Vagina (tissue), 2 donors: ENCODE measurements around the gene CUL9.

Experiments
- POLR2A ChIP-seq, 2 donors: fragments of 450-650 bp; IDR thresholded peaks; one replicate each; pipeline ENCODE4 v1.6.1; 2017; ENCODE audit warnings: antibody characterized with exemption in 2 of 2, mild to moderate bottlenecking in 2 of 2, moderate library complexity in 2 of 2
- POLR2AphosphoS5 ChIP-seq, 2 donors: sonication (generic); formaldehyde crosslinking; IDR thresholded peaks; one replicate each; pipeline ENCODE4 v1.9.0; 2017; ENCODE audit warnings: antibody characterized with exemption in 2 of 2, mild to moderate bottlenecking in 2 of 2, low read depth in 1 of 2; ENCODE audit not compliant: insufficient read depth in 1 of 2
- TF ChIP-seq, protein P1 (sequence below), 3 experiments: fragments of 450-650 bp in 2 of 3; fragments of 200-600 bp in 1 of 3; sonication (generic) in 1 of 3; IDR thresholded peaks; one replicate each; pipeline ENCODE4 v1.5.1; 2017 to 2019; ENCODE audit warnings: antibody characterized with exemption in 3 of 3, mild to moderate bottlenecking in 2 of 3, moderate library complexity in 2 of 3

DNA sequence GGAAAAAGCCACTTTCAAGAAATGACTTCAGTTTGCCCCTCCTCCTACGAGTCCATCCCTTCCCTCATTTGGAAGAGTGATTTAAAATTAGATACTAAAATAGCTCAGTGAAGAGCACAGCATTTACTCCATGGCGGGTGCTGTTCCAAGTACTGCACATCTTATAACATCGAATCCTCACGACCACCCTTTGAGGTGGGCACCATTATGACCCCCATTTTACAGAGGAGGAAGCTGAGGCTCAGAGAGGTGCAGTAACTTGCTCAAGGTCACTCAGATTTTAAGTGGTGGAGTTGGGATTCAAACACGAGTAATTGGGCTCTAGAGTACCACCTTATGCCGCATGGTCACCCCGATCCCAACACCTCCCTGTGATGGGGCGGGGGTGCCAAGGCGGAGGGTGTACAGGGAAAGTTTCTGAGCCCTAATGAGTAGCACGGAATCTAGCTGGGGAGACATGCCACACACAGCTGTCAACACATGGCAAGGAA is 86.8 kb downstream of the CUL9 start:
- TF ChIP-seq, protein P1, sequence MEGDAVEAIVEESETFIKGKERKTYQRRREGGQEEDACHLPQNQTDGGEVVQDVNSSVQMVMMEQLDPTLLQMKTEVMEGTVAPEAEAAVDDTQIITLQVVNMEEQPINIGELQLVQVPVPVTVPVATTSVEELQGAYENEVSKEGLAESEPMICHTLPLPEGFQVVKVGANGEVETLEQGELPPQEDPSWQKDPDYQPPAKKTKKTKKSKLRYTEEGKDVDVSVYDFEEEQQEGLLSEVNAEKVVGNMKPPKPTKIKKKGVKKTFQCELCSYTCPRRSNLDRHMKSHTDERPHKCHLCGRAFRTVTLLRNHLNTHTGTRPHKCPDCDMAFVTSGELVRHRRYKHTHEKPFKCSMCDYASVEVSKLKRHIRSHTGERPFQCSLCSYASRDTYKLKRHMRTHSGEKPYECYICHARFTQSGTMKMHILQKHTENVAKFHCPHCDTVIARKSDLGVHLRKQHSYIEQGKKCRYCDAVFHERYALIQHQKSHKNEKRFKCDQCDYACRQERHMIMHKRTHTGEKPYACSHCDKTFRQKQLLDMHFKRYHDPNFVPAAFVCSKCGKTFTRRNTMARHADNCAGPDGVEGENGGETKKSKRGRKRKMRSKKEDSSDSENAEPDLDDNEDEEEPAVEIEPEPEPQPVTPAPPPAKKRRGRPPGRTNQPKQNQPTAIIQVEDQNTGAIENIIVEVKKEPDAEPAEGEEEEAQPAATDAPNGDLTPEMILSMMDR (IDR thresholded peaks at IDR 0.05), result no peak
- TF ChIP-seq POLR2AphosphoS5 (IDR thresholded peaks at IDR 0.05; ENCODE audit: insufficient read depth in 1 of 2, low read depth in 1 of 2) (no peak), POLR2A (IDR thresholded peaks at IDR 0.05) (no peak)
